Mesothelial cell of epicardium (in vitro differentiated cells): Measurements from ENCODE around the gene ISM1. TPM values are rescaled to one million over a fixed set of nuclear protein-coding genes. Genes with fewer than 3 reads are reported as not detected.
A peak's percentile ranks its signal among the peaks of the same experiment; 100 is the strongest.

ENCODE experiments used
- DNase-seq, 2 experiments: peaks; one replicate each; pipeline ENCODE4 v3.0.0; 2021; ENCODE audit warnings: low spot score in 2 of 2; ENCODE audit not compliant: unreplicated experiment in 2 of 2
- H3K27ac Mint-ChIP-seq: 2 replicates; pipeline ENCODE4 v1.8.0; 2021; ENCODE audit warnings: mixed read lengths
- H3K27me3 Mint-ChIP-seq: 2 replicates; pipeline ENCODE4 v1.8.0; 2021; ENCODE audit warnings: low read depth, mixed read lengths
- H3K36me3 Mint-ChIP-seq: 2 replicates; pipeline ENCODE4 v1.8.0; 2021; ENCODE audit warnings: mixed read lengths
- H3K4me1 Mint-ChIP-seq: 2 replicates; pipeline ENCODE4 v1.8.0; 2021; ENCODE audit warnings: mixed read lengths
- H3K4me3 Mint-ChIP-seq: 2 replicates; pipeline ENCODE4 v1.8.0; 2021; ENCODE audit warnings: mild to moderate bottlenecking, moderate library complexity, mixed read lengths
- H3K9me3 Mint-ChIP-seq: 2 replicates; pipeline ENCODE4 v1.8.0; 2021; ENCODE audit warnings: mixed read lengths
- CTCF ChIP-seq: fragments of 200-600 bp; sonication (generic); IDR thresholded peaks from one replicate; pipeline ENCODE4 v1.5.0; 2021; ENCODE audit warnings: antibody characterized with exemption; ENCODE audit not compliant: unreplicated experiment
- total RNA-seq: library from RNA; stranded (reverse); gene quantifications from 3 replicates; pipeline ENCODE4 v1.2.1, GENCODE V29; 2021

Gene ISM1
- total RNA-seq, 1 donor from 2014 or later = 5.6 TPM

GRCh38 chr20:13320702-13321101 lies 99.6 kb downstream of the ISM1 start:
- H3K4me1 Mint-ChIP-seq = peaks cover 17% of the 10 kb centered on the region
- no peak for TF ChIP-seq CTCF
- peaks cover 2% of the 10 kb centered on the region for H3K36me3 Mint-ChIP-seq
- no peak overlapping the region for H3K27ac Mint-ChIP-seq
- DNase-seq = no peak
- H3K4me3 Mint-ChIP-seq = no peak overlapping the region
- peaks cover 18% of the 10 kb centered on the region for H3K9me3 Mint-ChIP-seq
- no peaks in the 10 kb centered on the region for H3K27me3 Mint-ChIP-seq

DNA sequence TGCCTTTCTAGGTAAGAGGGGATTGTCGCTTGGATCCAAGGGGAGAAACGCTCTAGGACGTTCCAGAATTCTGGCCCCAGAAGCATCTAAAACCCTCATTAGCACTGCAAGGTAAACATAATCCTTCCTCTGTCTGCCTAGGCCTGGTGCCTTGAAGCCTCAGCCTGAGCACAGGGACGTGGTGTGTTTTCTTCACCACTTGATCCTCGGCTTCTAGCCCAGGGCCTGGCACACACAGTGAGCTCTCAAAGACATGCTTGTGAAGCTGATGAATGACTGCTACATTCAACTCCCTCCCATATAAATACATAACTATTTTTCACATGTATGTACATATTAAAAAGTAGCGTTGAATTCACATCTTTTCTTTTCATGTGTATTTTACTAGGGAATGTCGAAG lies 100.3 kb downstream of the ISM1 start:
- Mint-ChIP-seq H3K9me3 (peaks cover 13% of the 10 kb centered on the region), H3K36me3 (no peaks in the 10 kb centered on the region), H3K27me3 (no peaks in the 10 kb centered on the region), H3K4me3 (no peak overlapping the region), H3K27ac (no peak overlapping the region), H3K4me1 (peaks cover 17% of the 10 kb centered on the region)
- TF ChIP-seq CTCF = no peak
- no peak for DNase-seq

DNA sequence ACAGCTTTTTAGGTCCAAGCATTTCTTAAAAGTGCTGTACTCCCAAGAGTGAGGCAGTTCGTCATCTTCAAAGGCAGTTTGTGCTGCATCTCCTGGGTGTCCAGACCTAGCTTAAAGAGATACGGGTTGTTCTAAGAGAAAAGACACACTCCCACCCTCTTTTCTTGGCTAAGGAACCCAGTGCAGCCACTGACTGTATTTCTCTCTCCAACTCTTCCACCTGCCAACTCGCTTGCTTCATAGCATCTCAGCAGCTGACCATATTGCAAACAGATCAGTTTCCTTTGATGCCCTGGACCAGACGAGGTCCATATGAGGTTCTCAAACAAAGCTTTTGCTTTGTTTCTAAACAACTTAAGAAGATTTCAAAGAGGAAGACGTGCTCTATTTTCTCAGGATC lies 101.1 kb downstream of the ISM1 start:
- Mint-ChIP-seq H3K27ac (peak overlapping the region; percentile 70), H3K27me3 (no peaks in the 10 kb centered on the region), H3K4me3 (no peak overlapping the region), H3K9me3 (peaks cover 14% of the 10 kb centered on the region), H3K4me1 (peaks cover 17% of the 10 kb centered on the region), H3K36me3 (no peaks in the 10 kb centered on the region)
- TF ChIP-seq CTCF = no peak
- no peak for DNase-seq

- peak overlapping the region; percentile 73 for H3K27ac Mint-ChIP-seq
- H3K4me1 Mint-ChIP-seq = peaks cover 17% of the 10 kb centered on the region
- no peaks in the 10 kb centered on the region for H3K27me3 Mint-ChIP-seq
- no peak for DNase-seq
- TF ChIP-seq CTCF = no peak
- H3K36me3 Mint-ChIP-seq = no peaks in the 10 kb centered on the region
- H3K4me3 Mint-ChIP-seq = no peak overlapping the region
- peaks cover 14% of the 10 kb centered on the region for H3K9me3 Mint-ChIP-seq
Measured at GRCh38 chr20:13322621-13323020, 101.5 kb downstream of the ISM1 start.

GRCh38 chr20:13325033-13325432 lies 104.0 kb downstream of the ISM1 start:
- Mint-ChIP-seq H3K4me3 (no peak overlapping the region), H3K36me3 (no peaks in the 10 kb centered on the region), H3K27ac (no peak overlapping the region), H3K4me1 (peaks cover 17% of the 10 kb centered on the region), H3K27me3 (no peaks in the 10 kb centered on the region), H3K9me3 (peaks cover 21% of the 10 kb centered on the region)
- TF ChIP-seq CTCF = no peak
- DNase-seq = no peak

- DNase-seq = no peak
- H3K4me1 Mint-ChIP-seq = peaks cover 20% of the 10 kb centered on the region
- H3K36me3 Mint-ChIP-seq = no peaks in the 10 kb centered on the region
- H3K27ac Mint-ChIP-seq = no peak overlapping the region
- no peak for TF ChIP-seq CTCF
- no peaks in the 10 kb centered on the region for H3K27me3 Mint-ChIP-seq
- H3K9me3 Mint-ChIP-seq = peaks cover 21% of the 10 kb centered on the region
- no peak overlapping the region for H3K4me3 Mint-ChIP-seq
Measured at GRCh38 chr20:13325796-13326340, 104.8 kb downstream of the ISM1 start.
